ENCODE data around the gene PRX. TPM values are rescaled to one million over a fixed set of nuclear protein-coding genes. Genes with fewer than 3 reads are reported as not detected.

The PRX gene
- total RNA-seq, 1 donor from 2014 or later = 1.3 TPM

GRCh38 chr19:40348125-40348913 lies 64.9 kb downstream of the PRX start, which contains the start of the genes C19orf47 and PLD3:
C19orf47 (minus strand) TSS chr19:40348397; CDS start chr19:40341857, 6,540 bp downstream.
PLD3 (plus strand) TSS chr19:40348695; CDS start chr19:40366484, 17,789 bp downstream.
- H3K4me3 ChIP-seq (ENCODE audit: low read depth, low read length) = peak within 1 kb of the TSS; percentile 91
- DNase-seq (ENCODE audit: low read depth) = peak; percentile 59
- TF ChIP-seq CTCF (conservative IDR thresholded peaks at IDR 0.05; ENCODE audit: low read depth, low read length) = no peak

GRCh38 chr19:40344422-40344821 lies 68.8 kb downstream of the PRX start:
- no peak for TF ChIP-seq CTCF (conservative IDR thresholded peaks at IDR 0.05; ENCODE audit: low read depth, low read length)
- H3K4me3 ChIP-seq (ENCODE audit: low read depth, low read length) = no peak overlapping the region
- DNase-seq (ENCODE audit: low read depth) = no peak

Other genes starting within 250 kb of the PRX start
- 9.9 and 10.4 TPM in 2 replicates for gene MAP3K10, start 222.0 kb downstream of the PRX start, total RNA-seq
- gene TTC9B, start 195.0 kb downstream of the PRX start, total RNA-seq = not detected in 2 replicates
- gene CCNP, start 186.7 kb downstream of the PRX start, total RNA-seq = 0.14 and 0.23 TPM in 2 replicates
- 46.4 and 77.0 TPM in 2 replicates for gene AKT2, start 128.0 kb downstream of the PRX start, total RNA-seq
- 10.6 and 13.5 TPM in 2 replicates for gene C19orf47, start 65.0 kb downstream of the PRX start, total RNA-seq
- 148 and 284 TPM in 2 replicates for gene PLD3, start 64.7 kb downstream of the PRX start, total RNA-seq
- gene HIPK4, start 23.2 kb downstream of the PRX start, total RNA-seq = not detected in 2 replicates
- 14.2 and 14.5 TPM in 2 replicates for gene SERTAD1, start 12.6 kb upstream of the PRX start, total RNA-seq
- gene SERTAD3, start 31.0 kb upstream of the PRX start, total RNA-seq = 11.3 and 18.1 TPM in 2 replicates
- 29.0 and 34.0 TPM in 2 replicates for gene BLVRB, start 52.4 kb upstream of the PRX start, total RNA-seq
- 0.14 and 0.17 TPM in 2 replicates for gene SPTBN4, start 53.6 kb upstream of the PRX start, total RNA-seq
- 108 and 113 TPM in 2 replicates for gene SHKBP1, start 163.5 kb upstream of the PRX start, total RNA-seq
- 24.4 and 149 TPM in 2 replicates for gene LTBP4, start 188.0 kb upstream of the PRX start, total RNA-seq